HepG2 (cell line): ENCODE results near the gene PHF19.

Experiments used
- ATF7 ChIP-seq, 2 experiments: fragments of 450-650 bp in 1 of 2; sonication (generic) in 1 of 2; formaldehyde crosslinking in 1 of 2; IDR thresholded peaks; 2 replicates each; pipeline versions ENCODE4 v1.4.0 to v1.6.1; 2016 to 2020; ENCODE audit warnings: antibody characterized with exemption in 1 of 2, mild to moderate bottlenecking in 1 of 2, missing genetic modification reagents in 1 of 2
- IKZF1 ChIP-seq: fragments of 450-650 bp; IDR thresholded peaks from 2 replicates; pipeline ENCODE4 v1.7.1; 2016
- NFE2L2 ChIP-seq: fragments of 150-350 bp; IDR thresholded peaks from 2 replicates; pipeline ENCODE4 v1.6.1; 2014; ENCODE audit warnings: low read length

GRCh38 chr9:120902569-120903535 lies 25.9 kb upstream of the PHF19 start:
- TF ChIP-seq NFE2L2: no peak
- no peak for TF ChIP-seq IKZF1
- TF ChIP-seq ATF7 (IDR thresholded peaks at IDR 0.05): no peak
- no peak for TF ChIP-seq ATF7 (CRISPR knock-in tag; IDR thresholded peaks at IDR 0.05)
